IPS DF 6.9 (cell line): Measurements from ENCODE around the gene TDRD9.

Source experiments
- DNase-seq: peaks from one replicate; pipeline ENCODE4 v3.0.0-alpha.2; 2013; ENCODE audit warnings: low read depth, low spot score
- H3K27ac ChIP-seq: one replicate; pipeline ENCODE4 v1.5.1; 2013; ENCODE audit warnings: low read length, control low read depth
- H3K27me3 ChIP-seq: 2 replicates; pipeline ENCODE4 v1.6.1; 2013; ENCODE audit warnings: mild to moderate bottlenecking, low read length; ENCODE audit not compliant: control insufficient read depth, insufficient read depth
- H3K36me3 ChIP-seq: 2 replicates; pipeline ENCODE4 v1.6.1; 2013; ENCODE audit warnings: low read length; ENCODE audit not compliant: control insufficient read depth, insufficient read depth
- H3K4me1 ChIP-seq: 2 replicates; pipeline ENCODE4 v1.6.1; 2013; ENCODE audit warnings: low read length; ENCODE audit not compliant: control insufficient read depth, insufficient read depth
- H3K4me3 ChIP-seq: 2 replicates; pipeline ENCODE4 v1.5.1; 2013; ENCODE audit warnings: mild to moderate bottlenecking, low read length
- H3K9me3 ChIP-seq: 2 replicates; pipeline ENCODE4 v1.6.1; 2013; ENCODE audit warnings: low read length, inconsistent platforms; ENCODE audit not compliant: control insufficient read depth, insufficient read depth
- WGBS: extraction: QIAGEN DNeasy Blood & Tissue Kit; methylation state at CpG from one replicate; pipeline ENCODE4 v1.1.7; 2013; ENCODE audit warnings: mixed read lengths, missing lambda C conversion rate; ENCODE audit not compliant: insufficient read length, insufficient coverage; 5-methylcytosine and 5-hydroxymethylcytosine counted together

Gene TDRD9

GRCh38 chr14:104072586-104072985 is 144.3 kb downstream of the TDRD9 start:
- no peak overlapping the region for H3K27ac ChIP-seq
- WGBS = no CpG with 5 or more reads among the region's 3 CpGs
- H3K9me3 ChIP-seq = peaks cover 1% of the 10 kb centered on the region
- no peak overlapping the region for H3K4me3 ChIP-seq
- H3K36me3 ChIP-seq = no peaks in the 10 kb centered on the region
- H3K27me3 ChIP-seq = no peaks in the 10 kb centered on the region
- no peaks in the 10 kb centered on the region for H3K4me1 ChIP-seq
- DNase-seq = no peak

GRCh38 chr14:104073764-104074163 is 145.5 kb downstream of the TDRD9 start:
- no peaks in the 10 kb centered on the region for H3K27me3 ChIP-seq
- DNase-seq = no peak
- WGBS = no CpG with 5 or more reads among the region's 4 CpGs
- no peaks in the 10 kb centered on the region for H3K4me1 ChIP-seq
- no peak overlapping the region for H3K27ac ChIP-seq
- H3K36me3 ChIP-seq = no peaks in the 10 kb centered on the region
- H3K9me3 ChIP-seq = peaks cover 1% of the 10 kb centered on the region
- no peak overlapping the region for H3K4me3 ChIP-seq

- no peak for DNase-seq
- no CpG with 5 or more reads among the region's 6 CpGs for WGBS
- no peaks in the 10 kb centered on the region for H3K27me3 ChIP-seq
- no peak overlapping the region for H3K27ac ChIP-seq
- peaks cover 1% of the 10 kb centered on the region; the same call in 1 of the 2 replicates for H3K9me3 ChIP-seq
- no peak overlapping the region for H3K4me3 ChIP-seq
- no peaks in the 10 kb centered on the region for H3K36me3 ChIP-seq
- H3K4me1 ChIP-seq = no peaks in the 10 kb centered on the region
These were observed 147.4 kb downstream of the TDRD9 start for GRCh38 chr14:104075530-104076151.

GRCh38 chr14:104076743-104077142 is 148.5 kb downstream of the TDRD9 start:
- no CpG with 5 or more reads among the region's 5 CpGs for WGBS
- H3K9me3 ChIP-seq = peaks cover 1% of the 10 kb centered on the region; the same call in 1 of the 2 replicates

GRCh38 chr14:104078031-104078455 is 149.8 kb downstream of the TDRD9 start:
- no peak overlapping the region for H3K4me3 ChIP-seq
- no CpG with 5 or more reads among the region's 7 CpGs for WGBS
- no peaks in the 10 kb centered on the region for H3K4me1 ChIP-seq
- peak; percentile 83 for DNase-seq
- no peak overlapping the region for H3K27ac ChIP-seq
- H3K27me3 ChIP-seq = no peaks in the 10 kb centered on the region
- no peaks in the 10 kb centered on the region for H3K36me3 ChIP-seq
- H3K9me3 ChIP-seq = peaks cover 1% of the 10 kb centered on the region; the same call in 1 of the 2 replicates

More at GRCh38 chr14:104076743-104077142, 148.5 kb downstream of the TDRD9 start:
- no peak overlapping the region for H3K4me3 ChIP-seq
- H3K36me3 ChIP-seq = no peaks in the 10 kb centered on the region
- H3K27me3 ChIP-seq = no peaks in the 10 kb centered on the region
- DNase-seq = no peak
- no peaks in the 10 kb centered on the region for H3K4me1 ChIP-seq
- no peak overlapping the region for H3K27ac ChIP-seq

- no CpG with 5 or more reads among the region's 23 CpGs for WGBS
- no peak for DNase-seq
- Histone ChIP-seq H3K9me3 (no peaks in the 10 kb centered on the region), H3K27me3 (no peaks in the 10 kb centered on the region), H3K36me3 (no peaks in the 10 kb centered on the region; the same call in 1 of the 2 replicates), H3K4me3 (no peak overlapping the region), H3K4me1 (no peaks in the 10 kb centered on the region), H3K27ac (no peak overlapping the region)
These were observed 152.4 kb downstream of the TDRD9 start for GRCh38 chr14:104080376-104081260.

- DNase-seq = no peak
- Histone ChIP-seq H3K27ac (no peak overlapping the region), H3K27me3 (no peaks in the 10 kb centered on the region), H3K4me1 (no peaks in the 10 kb centered on the region), H3K9me3 (no peaks in the 10 kb centered on the region), H3K4me3 (no peak overlapping the region), H3K36me3 (no peaks in the 10 kb centered on the region; the same call in 1 of the 2 replicates)
- no CpG with 5 or more reads among the region's 17 CpGs for WGBS
These were observed 153.1 kb downstream of the TDRD9 start for GRCh38 chr14:104081261-104081835.

GRCh38 chr14:104081951-104082464 is 153.8 kb downstream of the TDRD9 start:
- Histone ChIP-seq H3K27ac (no peak overlapping the region), H3K9me3 (no peaks in the 10 kb centered on the region), H3K4me1 (no peaks in the 10 kb centered on the region), H3K36me3 (no peaks in the 10 kb centered on the region; the same call in 1 of the 2 replicates), H3K4me3 (no peak overlapping the region), H3K27me3 (no peaks in the 10 kb centered on the region)
- no peak for DNase-seq
- WGBS = no CpG with 5 or more reads among the region's 15 CpGs

- Histone ChIP-seq H3K36me3 (no peaks in the 10 kb centered on the region; the same call in 1 of the 2 replicates), H3K27ac (no peak overlapping the region), H3K9me3 (no peaks in the 10 kb centered on the region), H3K4me1 (no peaks in the 10 kb centered on the region), H3K27me3 (no peaks in the 10 kb centered on the region), H3K4me3 (no peak overlapping the region)
- WGBS = no CpG with 5 or more reads among the region's 12 CpGs
- DNase-seq = no peak
These were observed 154.6 kb downstream of the TDRD9 start for GRCh38 chr14:104082807-104083206.
